ENCODE data around the gene PRR9.

PRR9 gene

DNA sequence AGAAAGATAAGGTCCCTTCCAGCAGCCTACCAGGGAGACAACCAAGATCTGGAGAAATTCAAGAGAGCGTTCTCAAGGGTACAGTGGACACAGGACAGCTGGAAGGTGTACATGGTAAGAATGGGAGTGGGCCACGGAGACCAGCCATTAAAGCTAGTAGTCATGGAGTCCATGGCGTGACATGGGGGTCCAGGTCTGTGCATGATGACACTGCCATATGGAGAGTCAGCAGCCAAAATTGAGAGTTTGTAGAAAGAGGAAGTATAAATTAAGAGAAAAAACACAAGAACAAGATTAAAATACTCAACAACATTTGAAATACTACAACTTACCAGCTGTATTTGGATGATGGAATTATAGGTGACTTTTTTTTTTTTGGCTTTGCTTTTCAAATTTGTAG is 34.2 kb downstream of the PRR9 start:
- TF ChIP-seq, protein P1, sequence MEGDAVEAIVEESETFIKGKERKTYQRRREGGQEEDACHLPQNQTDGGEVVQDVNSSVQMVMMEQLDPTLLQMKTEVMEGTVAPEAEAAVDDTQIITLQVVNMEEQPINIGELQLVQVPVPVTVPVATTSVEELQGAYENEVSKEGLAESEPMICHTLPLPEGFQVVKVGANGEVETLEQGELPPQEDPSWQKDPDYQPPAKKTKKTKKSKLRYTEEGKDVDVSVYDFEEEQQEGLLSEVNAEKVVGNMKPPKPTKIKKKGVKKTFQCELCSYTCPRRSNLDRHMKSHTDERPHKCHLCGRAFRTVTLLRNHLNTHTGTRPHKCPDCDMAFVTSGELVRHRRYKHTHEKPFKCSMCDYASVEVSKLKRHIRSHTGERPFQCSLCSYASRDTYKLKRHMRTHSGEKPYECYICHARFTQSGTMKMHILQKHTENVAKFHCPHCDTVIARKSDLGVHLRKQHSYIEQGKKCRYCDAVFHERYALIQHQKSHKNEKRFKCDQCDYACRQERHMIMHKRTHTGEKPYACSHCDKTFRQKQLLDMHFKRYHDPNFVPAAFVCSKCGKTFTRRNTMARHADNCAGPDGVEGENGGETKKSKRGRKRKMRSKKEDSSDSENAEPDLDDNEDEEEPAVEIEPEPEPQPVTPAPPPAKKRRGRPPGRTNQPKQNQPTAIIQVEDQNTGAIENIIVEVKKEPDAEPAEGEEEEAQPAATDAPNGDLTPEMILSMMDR (IDR thresholded peaks at IDR 0.05; ENCODE audit: insufficient read depth, low read depth, low read length, missing control alignments) = no peak
- no peak for DNase-seq (ENCODE audit: low read depth)
- H3K4me3 ChIP-seq (ENCODE audit: low read length) = no peak overlapping the region

DNA sequence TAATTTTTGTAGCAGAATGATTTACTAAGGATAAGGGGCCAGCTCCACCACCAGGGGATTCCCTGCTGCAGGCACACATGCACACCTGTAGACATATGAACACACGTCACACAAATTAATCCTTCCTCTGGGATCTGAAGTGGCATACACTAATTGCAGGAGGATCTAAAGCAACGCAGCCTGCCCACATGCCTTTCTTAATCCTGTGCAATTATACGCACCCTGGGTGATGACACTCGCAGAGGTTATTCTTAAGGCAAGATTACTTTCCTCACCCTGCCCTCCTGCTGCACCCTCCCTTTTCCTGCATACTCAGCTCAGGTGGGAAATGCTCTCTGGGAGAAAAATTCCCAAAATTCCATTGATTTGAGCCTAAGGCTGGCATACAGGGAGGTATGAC is 34.6 kb downstream of the PRR9 start:
- DNase-seq (ENCODE audit: low read depth) = no peak
- H3K4me3 ChIP-seq (ENCODE audit: low read length) = no peak overlapping the region
- TF ChIP-seq, protein P1 (IDR thresholded peaks at IDR 0.05; ENCODE audit: insufficient read depth, low read depth, low read length, missing control alignments) = no peak

DNA sequence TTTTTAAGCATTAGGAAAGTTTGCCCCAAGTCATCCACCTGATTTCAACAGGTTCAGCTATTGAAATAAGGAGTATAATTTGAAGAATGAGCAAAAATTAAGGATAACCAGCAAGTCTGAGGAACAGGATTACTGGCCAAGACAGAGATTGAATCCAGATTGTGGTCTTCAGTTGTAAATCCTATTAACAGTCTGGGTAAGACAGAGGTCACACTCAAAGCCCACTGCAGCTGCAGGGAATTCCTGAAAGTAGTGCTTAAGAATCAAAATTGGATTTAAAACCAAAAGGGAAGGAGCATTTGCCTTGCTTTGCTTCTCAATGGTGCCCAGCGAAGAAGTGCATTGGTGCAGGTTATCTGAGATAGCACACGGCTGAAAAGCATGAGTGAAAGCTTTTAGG is 35.7 kb downstream of the PRR9 start:
- TF ChIP-seq, protein P1 (IDR thresholded peaks at IDR 0.05; ENCODE audit: insufficient read depth, low read depth, low read length, missing control alignments) = no peak
- no peak for DNase-seq (ENCODE audit: low read depth)
- H3K4me3 ChIP-seq (ENCODE audit: low read length) = no peak overlapping the region

DNA sequence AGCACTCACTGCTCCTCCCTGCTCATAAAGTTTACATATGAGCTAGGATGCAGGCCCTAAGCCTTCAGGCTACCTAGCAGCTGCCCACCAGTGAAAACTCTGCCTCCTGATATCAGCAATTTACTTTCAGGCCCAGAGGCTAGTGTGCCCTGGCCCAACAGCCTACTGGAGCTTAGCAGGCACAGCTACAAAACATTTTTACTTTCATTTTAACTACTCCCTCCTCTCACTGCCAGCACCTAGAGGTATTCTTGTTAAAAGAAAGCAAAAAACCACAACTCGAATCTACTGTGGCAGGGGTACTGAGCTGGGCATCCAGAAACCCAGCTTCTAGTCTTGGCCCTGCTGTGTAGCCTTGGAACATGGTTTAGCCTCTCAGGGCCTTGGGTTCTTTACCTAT is 36.3 kb downstream of the PRR9 start:
- H3K4me3 ChIP-seq (ENCODE audit: low read length) = no peak overlapping the region
- no peak for DNase-seq (ENCODE audit: low read depth)
- TF ChIP-seq, protein P1 (IDR thresholded peaks at IDR 0.05; ENCODE audit: insufficient read depth, low read depth, low read length, missing control alignments) = no peak

DNA sequence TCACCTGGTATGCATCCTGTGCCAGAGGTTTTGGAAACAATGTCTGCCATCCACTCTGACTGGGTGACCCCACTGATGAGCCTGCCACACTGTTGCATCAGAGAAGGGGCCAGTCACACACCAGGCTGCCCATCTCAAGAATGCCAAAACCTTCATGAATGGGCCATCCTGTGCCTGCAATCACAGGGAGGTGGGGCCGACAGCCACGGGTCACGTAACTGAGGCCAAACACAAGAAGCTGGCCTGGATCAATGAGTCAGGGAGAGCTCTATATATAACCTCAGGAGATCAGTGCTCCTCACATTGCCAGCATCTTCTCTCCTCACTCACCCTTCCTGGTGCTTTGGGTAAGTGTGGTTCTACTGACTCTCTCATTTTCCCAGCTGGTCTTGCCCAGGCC is 42.0 kb downstream of the PRR9 start, which contains the start of gene LORICRIN:
LORICRIN (plus strand) TSS at position 301 of the 400 bp plus-strand sequence. CDS start 1,263 bp downstream, outside the sequence.
- TF ChIP-seq, protein P1 (IDR thresholded peaks at IDR 0.05; ENCODE audit: insufficient read depth, low read depth, low read length, missing control alignments) = no peak
- H3K4me3 ChIP-seq (ENCODE audit: low read length) = no peak within 1 kb of the TSS
- no peak for DNase-seq (ENCODE audit: low read depth)

DNA sequence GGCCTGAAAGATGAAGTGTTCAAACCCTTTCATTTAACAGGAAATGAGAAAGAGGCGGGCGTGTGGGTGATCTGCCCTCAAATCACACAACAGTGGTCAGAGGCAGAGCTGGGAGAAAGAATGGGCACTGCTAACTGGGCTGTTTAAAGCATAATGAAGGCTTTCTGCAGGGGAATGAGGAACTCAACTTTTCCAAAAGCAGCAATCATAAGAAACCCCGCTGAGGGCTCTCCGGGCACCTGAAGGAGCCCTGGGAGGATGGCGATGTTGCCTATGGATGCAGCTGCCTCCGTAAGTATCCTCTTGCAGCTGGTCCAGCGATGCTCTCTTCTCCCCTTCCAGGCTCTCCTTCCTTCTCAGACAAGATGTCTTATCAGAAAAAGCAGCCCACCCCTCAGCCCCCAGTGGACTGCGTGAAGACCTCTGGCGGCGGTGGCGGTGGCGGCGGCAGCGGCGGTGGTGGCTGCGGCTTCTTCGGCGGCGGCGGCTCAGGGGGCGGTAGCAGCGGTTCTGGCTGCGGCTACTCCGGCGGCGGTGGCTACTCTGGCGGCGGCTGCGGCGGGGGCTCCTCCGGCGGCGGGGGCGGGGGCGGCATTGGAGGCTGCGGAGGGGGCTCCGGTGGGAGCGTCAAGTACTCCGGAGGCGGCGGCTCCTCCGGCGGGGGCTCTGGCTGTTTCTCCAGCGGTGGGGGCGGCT is 43.3 kb downstream of the PRR9 start:
- no peak overlapping the region for H3K4me3 ChIP-seq (ENCODE audit: low read length)
- TF ChIP-seq, protein P1 (IDR thresholded peaks at IDR 0.05; ENCODE audit: insufficient read depth, low read depth, low read length, missing control alignments) = no peak
- no peak for DNase-seq (ENCODE audit: low read depth)
